ENCODE results near the gene LPAR3. TPM values are rescaled to one million over a fixed set of nuclear protein-coding genes. Genes with fewer than 3 reads are reported as not detected.

LPAR3 gene
- total RNA-seq, 1 donor from 2014 or later: 3.6 TPM

DNA sequence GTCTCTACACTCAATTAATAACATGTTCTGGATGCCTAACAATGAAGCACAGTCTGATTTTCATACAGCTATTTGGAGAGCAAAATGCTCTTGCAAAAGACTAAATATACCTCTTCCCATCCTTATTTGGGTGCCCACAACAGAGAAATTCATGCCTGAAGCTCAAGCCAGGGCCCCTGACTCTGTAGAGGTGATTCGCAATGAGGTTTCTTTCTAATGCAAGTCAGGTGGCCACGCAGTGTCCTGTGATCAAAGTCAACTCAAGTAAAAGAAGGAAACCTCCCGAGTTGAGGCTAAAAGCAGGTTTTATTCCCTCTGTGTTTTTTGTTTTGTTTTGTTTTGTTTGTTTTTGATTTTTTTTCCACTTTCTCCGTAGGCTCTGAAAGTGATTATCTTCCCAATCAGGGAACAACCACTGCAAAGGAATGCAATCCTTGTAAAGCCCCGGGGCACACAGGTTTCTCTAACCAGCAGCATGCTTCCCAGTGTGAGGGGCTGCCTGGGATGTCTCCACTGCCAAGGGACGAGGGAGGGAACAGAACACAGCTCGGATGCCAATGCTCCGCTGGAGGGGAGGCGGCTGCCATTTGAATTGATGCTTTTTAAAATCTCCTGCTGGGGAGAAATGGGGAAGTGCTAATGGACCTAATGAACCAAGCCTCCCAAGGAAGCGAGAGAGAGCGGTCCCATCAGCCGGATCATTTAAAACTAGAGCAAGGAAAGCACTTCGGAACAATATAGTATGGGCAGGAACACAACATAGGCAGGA lies 128.9 kb downstream of the LPAR3 start:
- Histone ChIP-seq H3K27me3 (peaks cover 7% of the 10 kb centered on the region), H3K9me3 (no peaks in the 10 kb centered on the region), H3K4me1 (no peaks in the 10 kb centered on the region), H3K27ac (no peak overlapping the region), H3K36me3 (no peaks in the 10 kb centered on the region), H3K4me3 (no peak overlapping the region)
- no peak for DNase-seq
- intact Hi-C loops (cut with DNase I): no loop called here
- no peak for TF ChIP-seq CTCF (IDR thresholded peaks at IDR 0.05)
- ATAC-seq: no peak

DNA sequence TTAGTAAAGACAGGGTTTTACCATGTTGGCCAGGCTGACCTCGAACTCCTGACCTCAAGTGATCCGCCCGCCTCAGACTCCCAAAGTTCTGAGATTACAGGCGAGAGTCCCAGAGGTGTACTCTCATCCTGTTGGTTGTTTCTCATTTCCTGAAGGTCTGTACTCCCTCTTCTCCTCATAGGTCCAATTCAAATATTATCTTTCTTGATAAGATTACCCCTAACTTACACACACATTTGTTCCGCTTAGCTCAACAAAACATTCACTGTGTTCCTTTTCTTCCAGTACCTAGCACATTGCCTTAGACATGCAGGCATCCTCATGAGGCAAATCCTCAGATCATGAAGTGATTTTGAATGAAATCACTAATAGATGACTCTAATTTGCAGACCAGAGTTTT lies 130.3 kb downstream of the LPAR3 start:
- no peak overlapping the region for H3K27ac ChIP-seq
- H3K4me3 ChIP-seq: no peak overlapping the region
- no peak for DNase-seq
- TF ChIP-seq CTCF (IDR thresholded peaks at IDR 0.05): no peak
- no peak for ATAC-seq
- intact Hi-C loops (cut with DNase I): no loop called here
- H3K4me1 ChIP-seq: no peaks in the 10 kb centered on the region
- no peaks in the 10 kb centered on the region for H3K36me3 ChIP-seq
- H3K27me3 ChIP-seq: peaks cover 7% of the 10 kb centered on the region
- no peaks in the 10 kb centered on the region for H3K9me3 ChIP-seq

Other genes starting within 250 kb of the LPAR3 start
- 8.5 TPM for gene SSX2IP, start 202.7 kb downstream of the LPAR3 start, total RNA-seq
- gene MCOLN2, start 103.9 kb upstream of the LPAR3 start, total RNA-seq: 10.1 TPM
- 14.0 TPM for gene MCOLN3, start 155.3 kb upstream of the LPAR3 start, total RNA-seq